HepG2 (cell line): ENCODE measurements around the gene SLC6A12. TPM values are rescaled to one million over a fixed set of nuclear protein-coding genes. Genes with fewer than 3 reads are reported as not detected.

Source experiments
- FOXA3 ChIP-seq: IDR thresholded peaks from 2 replicates; pipeline ENCODE4 v1.6.1; 2016; ENCODE audit warnings: missing genetic modification reagents, missing compliant biosample characterization
- GATA4 ChIP-seq: sonication (generic); IDR thresholded peaks from 2 replicates; pipeline ENCODE4 v1.6.1; 2016; ENCODE audit warnings: antibody characterized with exemption, low read depth, borderline replicate concordance
- IRF2 ChIP-seq: IDR thresholded peaks from 2 replicates; pipeline ENCODE4 v1.6.1; 2018; ENCODE audit warnings: missing genetic modification reagents, missing compliant biosample characterization
- NBN ChIP-seq: fragments of 450-650 bp; conservative IDR thresholded peaks from 2 replicates; pipeline ENCODE4 v1.6.1; 2017
- NKX3-1 ChIP-seq: sonication (generic); formaldehyde crosslinking; IDR thresholded peaks from 2 replicates; pipeline ENCODE4 v1.5.0; 2020; ENCODE audit warnings: missing genetic modification reagents
- NPAS2 ChIP-seq: sonication (generic); formaldehyde crosslinking; IDR thresholded peaks from 2 replicates; pipeline ENCODE4 v1.8.0; 2022; ENCODE audit warnings: mild to moderate bottlenecking, missing genetic modification reagents, borderline replicate concordance
- SNAPC2 ChIP-seq: sonication (generic); formaldehyde crosslinking; IDR thresholded peaks from 2 replicates; pipeline ENCODE4 v1.8.1; 2022; ENCODE audit warnings: mild to moderate bottlenecking, missing genetic modification reagents
- SOX5 ChIP-seq: IDR thresholded peaks from 2 replicates; pipeline ENCODE4 v1.6.1; 2016; ENCODE audit warnings: borderline replicate concordance
- SYNCRIP ChIP-seq: fragments of 200-400 bp; formaldehyde crosslinking; IDR thresholded peaks from 2 replicates; pipeline ENCODE4 v1.6.1; 2018; ENCODE audit warnings: mild to moderate bottlenecking, low read depth, low read length; ENCODE audit not compliant: insufficient read depth
- ZFP36 ChIP-seq: fragments of 150-350 bp; IDR thresholded peaks from 2 replicates; pipeline ENCODE4 v1.6.1; 2018; ENCODE audit warnings: borderline replicate concordance, low read length, low read depth; ENCODE audit not compliant: partially characterized antibody
- ZNF205 ChIP-seq: IDR thresholded peaks from 2 replicates; pipeline ENCODE4 v1.6.1; 2018; ENCODE audit warnings: missing biosample characterization, missing genetic modification reagents
- ZNF24 ChIP-seq: fragments of 450-650 bp; IDR thresholded peaks from 2 replicates; pipeline ENCODE4 v1.6.1; 2017; ENCODE audit warnings: antibody characterized with exemption, mild to moderate bottlenecking
- ZNF251 ChIP-seq: sonication (generic); formaldehyde crosslinking; IDR thresholded peaks from 2 replicates; pipeline ENCODE4 v1.9.0; 2021; ENCODE audit warnings: mild to moderate bottlenecking, missing genetic modification reagents
- ZNF253 ChIP-seq: sonication (generic); formaldehyde crosslinking; IDR thresholded peaks from 2 replicates; pipeline ENCODE4 v1.8.0; 2022; ENCODE audit warnings: mild to moderate bottlenecking, missing genetic modification reagents, borderline replicate concordance
- ZNF496 ChIP-seq: sonication (generic); formaldehyde crosslinking; IDR thresholded peaks from 2 replicates; pipeline ENCODE4 v1.8.1; 2023; ENCODE audit warnings: mild to moderate bottlenecking, moderate library complexity, missing genetic modification reagents; ENCODE audit not compliant: insufficient replicate concordance
- ZNF777 ChIP-seq: sonication (generic); formaldehyde crosslinking; IDR thresholded peaks from 2 replicates; pipeline ENCODE4 v1.4.0; 2020; ENCODE audit warnings: missing genetic modification reagents
- ZNF850 ChIP-seq: sonication (generic); formaldehyde crosslinking; conservative IDR thresholded peaks from 2 replicates; pipeline ENCODE4 v1.9.0; 2021; ENCODE audit warnings: mild to moderate bottlenecking, missing genetic modification reagents
- polyA plus RNA-seq, 8 experiments: library from polyadenylated mRNA; depleted of rRNA in 3 of 8; stranded (reverse) in 7 of 8; unstranded in 1 of 8; fragments of >200 nt; fragmentation: Illumina TruSeq in 4 of 8; extraction: Trizol in 4 of 8; gene quantifications; 2 replicates each; pipeline versions ENCODE4 v1.2.1 to v1.2.3, GENCODE V29; 2011 to 2016; ENCODE audit warnings: low read depth in 4 of 8, missing spikeins in 1 of 8, mixed read lengths in 1 of 8; ENCODE audit not compliant: insufficient read depth in 1 of 8
- total RNA-seq, 5 experiments: library from RNA; depleted of rRNA; stranded (reverse); fragments of >200 nt; fragmentation: Illumina TruSeq; extraction: Trizol; gene quantifications; 2 replicates each; pipeline ENCODE4 v1.2.3, GENCODE V29; 2016; ENCODE audit warnings: low read depth in 1 of 5
- TF ChIP-seq, protein P1 (sequence below): sonication (generic); formaldehyde crosslinking; IDR thresholded peaks from 2 replicates; pipeline ENCODE4 v1.5.1; 2020; ENCODE audit warnings: missing genetic modification reagents, mild to moderate bottlenecking, borderline replicate concordance
- TF ChIP-seq, protein P2 (sequence below): sonication (generic); formaldehyde crosslinking; IDR thresholded peaks from 2 replicates; pipeline ENCODE4 v1.5.0; 2020; ENCODE audit warnings: missing genetic modification reagents
- TF ChIP-seq, protein P3 (sequence below): sonication (generic); formaldehyde crosslinking; IDR thresholded peaks from 2 replicates; pipeline ENCODE4 v1.4.0; 2020; ENCODE audit warnings: low read depth, mild to moderate bottlenecking, missing genetic modification reagents
- TF ChIP-seq, protein P4 (sequence below): sonication (generic); formaldehyde crosslinking; IDR thresholded peaks from 2 replicates; pipeline ENCODE4 v1.5.1; 2020; ENCODE audit warnings: missing genetic modification reagents, mild to moderate bottlenecking, borderline replicate concordance

The SLC6A12 gene
- total and polyA plus RNA-seq, 2 of the 13 experiments (the other 11 are each of a cell fraction or from before 2014, with no cell fraction given), result 3.7 to 18.8 TPM

DNA sequence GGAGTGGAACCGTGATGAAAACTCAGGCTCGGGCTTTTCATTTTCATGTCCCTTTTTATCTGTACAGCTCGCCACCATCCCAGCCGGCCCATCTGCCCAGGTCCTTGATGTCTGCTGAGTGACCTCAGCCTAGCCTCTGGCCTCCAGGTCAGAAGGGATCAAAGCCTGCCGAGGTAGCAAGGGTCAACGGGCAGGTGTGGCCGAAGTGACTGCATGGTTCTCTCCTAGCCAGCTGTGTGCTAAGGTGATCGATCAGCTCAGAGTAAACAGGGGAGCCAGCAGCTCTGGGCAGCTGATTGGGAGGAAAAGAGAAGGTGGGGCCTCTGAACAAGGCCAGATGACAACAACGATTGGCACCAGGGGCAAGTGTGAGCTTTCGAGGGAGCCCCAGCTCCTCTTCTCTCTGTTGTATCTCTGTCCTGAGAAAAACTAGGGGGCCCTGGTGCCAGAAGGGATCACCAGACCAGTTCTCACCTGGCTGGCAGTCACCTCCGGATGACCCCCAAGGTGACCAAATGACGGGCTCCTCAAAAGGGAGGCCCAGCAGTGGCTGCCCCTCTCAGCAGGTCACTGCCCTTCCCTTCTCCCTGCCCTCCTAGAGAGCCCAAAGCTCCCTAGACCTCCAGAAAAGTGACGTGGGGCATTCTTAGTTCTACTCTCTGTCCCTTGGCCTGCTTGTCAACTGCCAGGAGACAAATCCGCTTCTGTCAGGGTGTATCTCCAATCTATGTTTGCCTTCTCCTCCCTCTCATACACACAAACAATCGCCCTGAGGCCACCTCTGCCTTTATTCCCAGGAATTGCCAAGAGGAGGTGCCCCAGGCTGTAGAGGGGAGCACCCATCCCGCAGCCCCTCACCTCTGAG, 3.4 kb downstream of the SLC6A12 start (continued):
- TF ChIP-seq, protein P1, sequence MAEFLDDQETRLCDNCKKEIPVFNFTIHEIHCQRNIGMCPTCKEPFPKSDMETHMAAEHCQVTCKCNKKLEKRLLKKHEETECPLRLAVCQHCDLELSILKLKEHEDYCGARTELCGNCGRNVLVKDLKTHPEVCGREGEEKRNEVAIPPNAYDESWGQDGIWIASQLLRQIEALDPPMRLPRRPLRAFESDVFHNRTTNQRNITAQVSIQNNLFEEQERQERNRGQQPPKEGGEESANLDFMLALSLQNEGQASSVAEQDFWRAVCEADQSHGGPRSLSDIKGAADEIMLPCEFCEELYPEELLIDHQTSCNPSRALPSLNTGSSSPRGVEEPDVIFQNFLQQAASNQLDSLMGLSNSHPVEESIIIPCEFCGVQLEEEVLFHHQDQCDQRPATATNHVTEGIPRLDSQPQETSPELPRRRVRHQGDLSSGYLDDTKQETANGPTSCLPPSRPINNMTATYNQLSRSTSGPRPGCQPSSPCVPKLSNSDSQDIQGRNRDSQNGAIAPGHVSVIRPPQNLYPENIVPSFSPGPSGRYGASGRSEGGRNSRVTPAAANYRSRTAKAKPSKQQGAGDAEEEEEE (CRISPR knock-in tag), result peak; percentile 38; the same call in 1 of the 2 replicates
- TF ChIP-seq NBN (no peak), ZNF251 (CRISPR knock-in tag) (no peak), GATA4 (peak; percentile 70; the same call in 1 of the 2 replicates), ZNF205 (peak; percentile 94), SNAPC2 (CRISPR knock-in tag) (peak; percentile 92), NPAS2 (CRISPR knock-in tag) (no peak), SYNCRIP (no peak), ZNF850 (CRISPR knock-in tag) (no peak), ZNF496 (no peak), SOX5 (CRISPR knock-in tag) (peak; percentile 97), FOXA3 (CRISPR knock-in tag) (peak; percentile 100), ZNF253 (CRISPR knock-in tag) (peak; percentile 79; the same call in 1 of the 2 replicates), NKX3-1 (CRISPR knock-in tag) (peak; percentile 83), ZFP36 (no peak), ZNF777 (CRISPR knock-in tag) (no peak), IRF2 (CRISPR knock-in tag) (peak; percentile 94), ZNF24 (no peak)
- TF ChIP-seq, protein P2, sequence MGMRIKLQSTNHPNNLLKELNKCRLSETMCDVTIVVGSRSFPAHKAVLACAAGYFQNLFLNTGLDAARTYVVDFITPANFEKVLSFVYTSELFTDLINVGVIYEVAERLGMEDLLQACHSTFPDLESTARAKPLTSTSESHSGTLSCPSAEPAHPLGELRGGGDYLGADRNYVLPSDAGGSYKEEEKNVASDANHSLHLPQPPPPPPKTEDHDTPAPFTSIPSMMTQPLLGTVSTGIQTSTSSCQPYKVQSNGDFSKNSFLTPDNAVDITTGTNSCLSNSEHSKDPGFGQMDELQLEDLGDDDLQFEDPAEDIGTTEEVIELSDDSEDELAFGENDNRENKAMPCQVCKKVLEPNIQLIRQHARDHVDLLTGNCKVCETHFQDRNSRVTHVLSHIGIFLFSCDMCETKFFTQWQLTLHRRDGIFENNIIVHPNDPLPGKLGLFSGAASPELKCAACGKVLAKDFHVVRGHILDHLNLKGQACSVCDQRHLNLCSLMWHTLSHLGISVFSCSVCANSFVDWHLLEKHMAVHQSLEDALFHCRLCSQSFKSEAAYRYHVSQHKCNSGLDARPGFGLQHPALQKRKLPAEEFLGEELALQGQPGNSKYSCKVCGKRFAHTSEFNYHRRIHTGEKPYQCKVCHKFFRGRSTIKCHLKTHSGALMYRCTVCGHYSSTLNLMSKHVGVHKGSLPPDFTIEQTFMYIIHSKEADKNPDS (CRISPR knock-in tag), result peak; percentile 89
- TF ChIP-seq, protein P3, sequence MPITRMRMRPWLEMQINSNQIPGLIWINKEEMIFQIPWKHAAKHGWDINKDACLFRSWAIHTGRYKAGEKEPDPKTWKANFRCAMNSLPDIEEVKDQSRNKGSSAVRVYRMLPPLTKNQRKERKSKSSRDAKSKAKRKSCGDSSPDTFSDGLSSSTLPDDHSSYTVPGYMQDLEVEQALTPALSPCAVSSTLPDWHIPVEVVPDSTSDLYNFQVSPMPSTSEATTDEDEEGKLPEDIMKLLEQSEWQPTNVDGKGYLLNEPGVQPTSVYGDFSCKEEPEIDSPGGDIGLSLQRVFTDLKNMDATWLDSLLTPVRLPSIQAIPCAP (CRISPR knock-in tag), result 0 out of 2 replicates have a peak, but pooled peaks have one; percentile 55
- TF ChIP-seq, protein P4, sequence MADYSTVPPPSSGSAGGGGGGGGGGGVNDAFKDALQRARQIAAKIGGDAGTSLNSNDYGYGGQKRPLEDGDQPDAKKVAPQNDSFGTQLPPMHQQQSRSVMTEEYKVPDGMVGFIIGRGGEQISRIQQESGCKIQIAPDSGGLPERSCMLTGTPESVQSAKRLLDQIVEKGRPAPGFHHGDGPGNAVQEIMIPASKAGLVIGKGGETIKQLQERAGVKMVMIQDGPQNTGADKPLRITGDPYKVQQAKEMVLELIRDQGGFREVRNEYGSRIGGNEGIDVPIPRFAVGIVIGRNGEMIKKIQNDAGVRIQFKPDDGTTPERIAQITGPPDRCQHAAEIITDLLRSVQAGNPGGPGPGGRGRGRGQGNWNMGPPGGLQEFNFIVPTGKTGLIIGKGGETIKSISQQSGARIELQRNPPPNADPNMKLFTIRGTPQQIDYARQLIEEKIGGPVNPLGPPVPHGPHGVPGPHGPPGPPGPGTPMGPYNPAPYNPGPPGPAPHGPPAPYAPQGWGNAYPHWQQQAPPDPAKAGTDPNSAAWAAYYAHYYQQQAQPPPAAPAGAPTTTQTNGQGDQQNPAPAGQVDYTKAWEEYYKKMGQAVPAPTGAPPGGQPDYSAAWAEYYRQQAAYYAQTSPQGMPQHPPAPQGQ (CRISPR knock-in tag), result peak; percentile 98; the same call in 1 of the 2 replicates
